HEK293 (cell line): ENCODE data around the gene CLASP1.

ENCODE experiments used
- CTCF ChIA-PET: fragments of 350-600 bp; formaldehyde crosslinking; extraction: SDS; loops from one replicate; lab custom pipeline; 2021; ENCODE audit warnings: antibody characterized with exemption; lab: Yijun Ruan, JAX
- POLR2A ChIA-PET: fragments of 300-600 bp; formaldehyde crosslinking; extraction: SDS; loops from one replicate; lab custom pipeline; 2020; ENCODE audit warnings: antibody characterized with exemption, inconsistent platforms; lab: Yijun Ruan, JAX
- H3K27ac ChIP-seq: fragments of 200-500 bp; sonication (Bioruptor generic); 2 replicates; pipeline ENCODE4 v1.5.1; 2014; ENCODE audit warnings: low read depth, low read length, control low read depth, inconsistent platforms; ENCODE audit errors: extremely low read depth
- H3K36me3 ChIP-seq, 2 experiments: fragments of 200-500 bp in 1 of 2; sonication (Bioruptor generic) in 1 of 2; 1 replicate in 1 of 2; 2 replicates in 1 of 2; pipeline ENCODE4 v1.5.1; 2014 to 2017; ENCODE audit warnings: inconsistent platforms in 2 of 2, low read length in 2 of 2; ENCODE audit not compliant: control insufficient read depth in 2 of 2, insufficient read depth in 1 of 2
- H3K4me1 ChIP-seq: fragments of 200-500 bp; sonication (Bioruptor generic); 2 replicates; pipeline ENCODE4 v1.5.1; 2014; ENCODE audit warnings: mild to moderate bottlenecking, low read length, inconsistent platforms; ENCODE audit not compliant: control insufficient read depth, insufficient read depth
- H3K4me3 ChIP-seq: 2 replicates; pipeline ENCODE4 v1.5.1; 2011; ENCODE audit warnings: low read depth, mild to moderate bottlenecking, control low read depth, low read length, moderate library complexity
- H3K9me3 ChIP-seq: fragments of 200-500 bp; sonication (Bioruptor generic); 2 replicates; pipeline ENCODE4 v1.5.1; 2014; ENCODE audit warnings: low read depth, low read length, inconsistent platforms; ENCODE audit not compliant: control insufficient read depth, insufficient read depth
- EGR2 ChIP-seq: fragments of 450-650 bp; formaldehyde crosslinking; IDR thresholded peaks from 2 replicates; pipeline ENCODE4 v1.5.1; 2016; ENCODE audit warnings: low read depth, missing biosample characterization, missing genetic modification characterization
- GLIS1 ChIP-seq: fragments of 450-650 bp; formaldehyde crosslinking; IDR thresholded peaks from 2 replicates; pipeline ENCODE4 v1.5.1; 2016; ENCODE audit warnings: missing biosample characterization, missing genetic modification characterization
- GLIS2 ChIP-seq: fragments of 450-650 bp; formaldehyde crosslinking; IDR thresholded peaks from 2 replicates; pipeline ENCODE4 v1.5.1; 2016; ENCODE audit warnings: missing biosample characterization, missing genetic modification characterization
- PATZ1 ChIP-seq: fragments of 450-650 bp; formaldehyde crosslinking; IDR thresholded peaks from 2 replicates; pipeline ENCODE4 v1.5.1; 2016; ENCODE audit warnings: missing biosample characterization, missing genetic modification characterization
- PRDM1 ChIP-seq: fragments of 450-650 bp; formaldehyde crosslinking; IDR thresholded peaks from 2 replicates; pipeline ENCODE4; 2016; ENCODE audit warnings: missing biosample characterization, missing genetic modification characterization
- SP3 ChIP-seq: fragments of 450-650 bp; formaldehyde crosslinking; IDR thresholded peaks from 2 replicates; pipeline ENCODE4 v1.5.1; 2016; ENCODE audit warnings: missing biosample characterization, missing genetic modification characterization
- ZBTB1 ChIP-seq: fragments of 450-650 bp; formaldehyde crosslinking; IDR thresholded peaks from 2 replicates; pipeline ENCODE4 v1.5.1; 2016; ENCODE audit warnings: missing biosample characterization, missing genetic modification characterization
- ZFP3 ChIP-seq: fragments of 450-650 bp; formaldehyde crosslinking; IDR thresholded peaks from 2 replicates; pipeline ENCODE4 v1.5.1; 2016; ENCODE audit warnings: low read depth, missing biosample characterization, missing genetic modification characterization
- ZNF121 ChIP-seq: fragments of 450-650 bp; formaldehyde crosslinking; IDR thresholded peaks from 2 replicates; pipeline ENCODE4 v1.5.1; 2016; ENCODE audit warnings: missing biosample characterization, missing genetic modification characterization
- ZNF133 ChIP-seq: fragments of 450-650 bp; formaldehyde crosslinking; IDR thresholded peaks from 2 replicates; pipeline ENCODE4 v1.5.1; 2016; ENCODE audit warnings: missing biosample characterization, missing genetic modification characterization
- ZNF155 ChIP-seq: fragments of 450-650 bp; formaldehyde crosslinking; IDR thresholded peaks from 2 replicates; pipeline ENCODE4 v1.5.1; 2016; ENCODE audit warnings: missing biosample characterization, missing genetic modification characterization
- ZNF23 ChIP-seq: fragments of 450-650 bp; formaldehyde crosslinking; IDR thresholded peaks from 2 replicates; pipeline ENCODE4 v1.5.1; 2016; ENCODE audit warnings: missing biosample characterization, missing genetic modification characterization, borderline replicate concordance
- ZNF354C ChIP-seq: fragments of 450-650 bp; formaldehyde crosslinking; IDR thresholded peaks from 2 replicates; pipeline ENCODE4 v1.5.1; 2016; ENCODE audit warnings: missing biosample characterization, missing genetic modification characterization, low read depth, borderline replicate concordance
- ZNF416 ChIP-seq: fragments of 450-650 bp; formaldehyde crosslinking; IDR thresholded peaks from 2 replicates; pipeline ENCODE4 v1.5.1; 2016; ENCODE audit warnings: missing biosample characterization, missing genetic modification characterization
- ZNF571 ChIP-seq: fragments of 450-650 bp; formaldehyde crosslinking; IDR thresholded peaks from 2 replicates; pipeline ENCODE4 v1.5.0; 2017; ENCODE audit warnings: missing biosample characterization, missing genetic modification characterization
- ZNF623 ChIP-seq: fragments of 450-650 bp; formaldehyde crosslinking; IDR thresholded peaks from 2 replicates; pipeline ENCODE4 v1.5.1; 2016; ENCODE audit warnings: missing biosample characterization, missing genetic modification characterization
- ZNF664 ChIP-seq: fragments of 450-650 bp; formaldehyde crosslinking; IDR thresholded peaks from 2 replicates; pipeline ENCODE4 v1.5.1; 2016; ENCODE audit warnings: missing biosample characterization, missing genetic modification characterization
- ZNF76 ChIP-seq: fragments of 450-650 bp; formaldehyde crosslinking; IDR thresholded peaks from 2 replicates; pipeline ENCODE4; 2016; ENCODE audit warnings: low read depth, missing biosample characterization, missing genetic modification characterization, borderline replicate concordance
- TF ChIP-seq, protein P1 (sequence below): fragments of 450-650 bp; formaldehyde crosslinking; IDR thresholded peaks from 2 replicates; pipeline ENCODE4 v1.5.1; 2017; ENCODE audit warnings: missing biosample characterization, missing genetic modification characterization
- TF ChIP-seq, protein P2 (sequence below): fragments of 450-650 bp; formaldehyde crosslinking; IDR thresholded peaks from 2 replicates; pipeline ENCODE4 v1.5.1; 2017; ENCODE audit warnings: missing biosample characterization, missing genetic modification characterization

Gene CLASP1

DNA sequence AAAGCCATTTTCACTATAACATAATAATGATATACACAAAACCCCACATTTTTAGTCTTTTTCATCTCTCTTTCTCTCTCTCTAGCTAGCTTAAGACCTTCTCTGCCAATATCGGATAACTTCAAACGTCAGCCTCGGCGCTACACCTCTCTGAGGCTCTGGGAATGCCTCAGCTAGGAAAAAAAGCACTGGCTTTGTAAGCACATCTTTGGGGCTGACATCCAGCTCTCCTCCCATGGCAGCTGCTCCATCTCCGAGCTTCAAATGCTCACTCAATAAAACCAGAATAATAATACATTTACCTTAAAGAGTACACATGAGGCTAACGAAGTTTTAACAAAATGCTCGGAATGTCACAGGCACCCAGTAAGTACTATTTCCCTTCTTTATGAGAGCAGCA, 107.8 kb downstream of the CLASP1 start:
- CTCF ChIA-PET = no interaction called here
- Histone ChIP-seq H3K9me3 (no peaks in the 10 kb centered on the region), H3K4me1 (peaks cover 3% of the 10 kb centered on the region; the same call in 1 of the 2 replicates), H3K36me3 (no peaks in the 10 kb centered on the region), H3K27ac (no peak overlapping the region)
- POLR2A ChIA-PET = no interaction called here
- no peak for TF ChIP-seq ZNF623
- no peak for TF ChIP-seq SP3
- TF ChIP-seq PATZ1 (tag by site-specific recombination) = no peak
- no peak for TF ChIP-seq PRDM1 (tag by site-specific recombination)
- no peak for TF ChIP-seq ZNF133 (tag by site-specific recombination)
- TF ChIP-seq ZNF76 (tag by site-specific recombination) = no peak
- TF ChIP-seq ZFP3 (tag by site-specific recombination) = no peak
- no peak for TF ChIP-seq ZNF416
- no peak for TF ChIP-seq ZBTB1 (tag by site-specific recombination)
- no peak for TF ChIP-seq GLIS2 (tag by site-specific recombination)
- no peak for TF ChIP-seq ZNF23 (tag by site-specific recombination)
- TF ChIP-seq ZNF354C (tag by site-specific recombination) = no peak
- TF ChIP-seq EGR2 = no peak
- TF ChIP-seq, protein P1, sequence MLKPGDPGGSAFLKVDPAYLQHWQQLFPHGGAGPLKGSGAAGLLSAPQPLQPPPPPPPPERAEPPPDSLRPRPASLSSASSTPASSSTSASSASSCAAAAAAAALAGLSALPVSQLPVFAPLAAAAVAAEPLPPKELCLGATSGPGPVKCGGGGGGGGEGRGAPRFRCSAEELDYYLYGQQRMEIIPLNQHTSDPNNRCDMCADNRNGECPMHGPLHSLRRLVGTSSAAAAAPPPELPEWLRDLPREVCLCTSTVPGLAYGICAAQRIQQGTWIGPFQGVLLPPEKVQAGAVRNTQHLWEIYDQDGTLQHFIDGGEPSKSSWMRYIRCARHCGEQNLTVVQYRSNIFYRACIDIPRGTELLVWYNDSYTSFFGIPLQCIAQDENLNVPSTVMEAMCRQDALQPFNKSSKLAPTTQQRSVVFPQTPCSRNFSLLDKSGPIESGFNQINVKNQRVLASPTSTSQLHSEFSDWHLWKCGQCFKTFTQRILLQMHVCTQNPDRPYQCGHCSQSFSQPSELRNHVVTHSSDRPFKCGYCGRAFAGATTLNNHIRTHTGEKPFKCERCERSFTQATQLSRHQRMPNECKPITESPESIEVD (tag by site-specific recombination) = no peak
- TF ChIP-seq, protein P2, sequence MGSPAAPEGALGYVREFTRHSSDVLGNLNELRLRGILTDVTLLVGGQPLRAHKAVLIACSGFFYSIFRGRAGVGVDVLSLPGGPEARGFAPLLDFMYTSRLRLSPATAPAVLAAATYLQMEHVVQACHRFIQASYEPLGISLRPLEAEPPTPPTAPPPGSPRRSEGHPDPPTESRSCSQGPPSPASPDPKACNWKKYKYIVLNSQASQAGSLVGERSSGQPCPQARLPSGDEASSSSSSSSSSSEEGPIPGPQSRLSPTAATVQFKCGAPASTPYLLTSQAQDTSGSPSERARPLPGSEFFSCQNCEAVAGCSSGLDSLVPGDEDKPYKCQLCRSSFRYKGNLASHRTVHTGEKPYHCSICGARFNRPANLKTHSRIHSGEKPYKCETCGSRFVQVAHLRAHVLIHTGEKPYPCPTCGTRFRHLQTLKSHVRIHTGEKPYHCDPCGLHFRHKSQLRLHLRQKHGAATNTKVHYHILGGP = no peak
- TF ChIP-seq, all 188 proteins: peak for 0
- no peak overlapping the region for H3K4me3 ChIP-seq

GRCh38 chr2:121539750-121540469, 109.4 kb downstream of the CLASP1 start:
- no peak overlapping the region for H3K4me3 ChIP-seq
- peaks cover 3% of the 10 kb centered on the region; the same call in 1 of the 2 replicates for H3K4me1 ChIP-seq
- no peaks in the 10 kb centered on the region for H3K9me3 ChIP-seq
- CTCF ChIA-PET = interaction anchor here (1.1 kb wide), 1 partner anchor 56 kb away, joined by 4 read pairs; no protein-coding TSS in a partner anchor
- POLR2A ChIA-PET = no interaction called here
- TF ChIP-seq ZNF121 (0 out of 2 replicates have a peak, but pooled peaks have one; percentile 38), ZNF571 (tag by site-specific recombination) (no peak), ZNF664 (tag by site-specific recombination) (peak; percentile 81), ZNF155 (tag by site-specific recombination) (no peak), GLIS1 (no peak)
- no peak overlapping the region for H3K27ac ChIP-seq
- H3K36me3 ChIP-seq = no peaks in the 10 kb centered on the region
